Measurements from ENCODE around the gene MAP4K1. TPM values are rescaled to one million over a fixed set of nuclear protein-coding genes. Genes with fewer than 3 reads are reported as not detected.

MAP4K1 gene
- total RNA-seq, 1 donor: not detected

DNA sequence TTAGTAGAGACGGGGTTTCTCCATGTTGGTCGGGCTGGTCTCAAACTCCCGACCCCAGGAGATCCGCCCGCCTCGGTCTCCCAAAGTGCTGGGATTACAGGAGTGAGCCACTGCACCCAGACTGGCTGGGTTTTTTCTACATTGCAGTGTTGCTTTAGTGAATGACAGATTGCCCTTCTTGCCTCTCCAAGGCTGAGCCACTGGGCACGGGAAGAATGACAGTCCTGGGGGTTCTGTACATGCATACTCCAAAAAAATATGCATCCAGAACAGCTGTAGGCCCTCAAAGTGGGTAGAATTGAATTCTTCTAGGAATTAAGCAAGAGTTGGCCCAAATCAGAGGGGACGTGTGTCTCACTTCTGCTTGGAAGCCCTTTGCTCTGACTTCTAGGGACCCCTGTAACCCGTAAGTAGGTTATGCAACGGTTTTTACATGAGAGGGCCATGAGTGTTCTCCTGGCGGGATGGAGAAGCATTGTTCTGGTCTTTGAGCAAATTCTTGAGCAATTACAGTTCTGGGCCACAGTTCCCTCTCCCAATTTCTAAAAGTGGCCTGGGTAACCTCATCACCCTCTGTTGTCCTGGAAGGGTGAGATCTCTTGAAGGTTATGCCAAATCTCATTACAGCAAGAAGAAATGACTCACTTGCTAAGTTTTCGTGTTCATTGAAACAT, 33.3 kb upstream of the MAP4K1 start:
- DNase-seq (ENCODE audit: low read depth): peak; percentile 99
- TF ChIP-seq, protein P1, sequence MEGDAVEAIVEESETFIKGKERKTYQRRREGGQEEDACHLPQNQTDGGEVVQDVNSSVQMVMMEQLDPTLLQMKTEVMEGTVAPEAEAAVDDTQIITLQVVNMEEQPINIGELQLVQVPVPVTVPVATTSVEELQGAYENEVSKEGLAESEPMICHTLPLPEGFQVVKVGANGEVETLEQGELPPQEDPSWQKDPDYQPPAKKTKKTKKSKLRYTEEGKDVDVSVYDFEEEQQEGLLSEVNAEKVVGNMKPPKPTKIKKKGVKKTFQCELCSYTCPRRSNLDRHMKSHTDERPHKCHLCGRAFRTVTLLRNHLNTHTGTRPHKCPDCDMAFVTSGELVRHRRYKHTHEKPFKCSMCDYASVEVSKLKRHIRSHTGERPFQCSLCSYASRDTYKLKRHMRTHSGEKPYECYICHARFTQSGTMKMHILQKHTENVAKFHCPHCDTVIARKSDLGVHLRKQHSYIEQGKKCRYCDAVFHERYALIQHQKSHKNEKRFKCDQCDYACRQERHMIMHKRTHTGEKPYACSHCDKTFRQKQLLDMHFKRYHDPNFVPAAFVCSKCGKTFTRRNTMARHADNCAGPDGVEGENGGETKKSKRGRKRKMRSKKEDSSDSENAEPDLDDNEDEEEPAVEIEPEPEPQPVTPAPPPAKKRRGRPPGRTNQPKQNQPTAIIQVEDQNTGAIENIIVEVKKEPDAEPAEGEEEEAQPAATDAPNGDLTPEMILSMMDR (IDR thresholded peaks at IDR 0.05; ENCODE audit: insufficient read depth, low read length): peak; percentile 45
- H3K4me3 ChIP-seq (ENCODE audit: low read depth, low read length): peak overlapping the region; percentile 42

DNA sequence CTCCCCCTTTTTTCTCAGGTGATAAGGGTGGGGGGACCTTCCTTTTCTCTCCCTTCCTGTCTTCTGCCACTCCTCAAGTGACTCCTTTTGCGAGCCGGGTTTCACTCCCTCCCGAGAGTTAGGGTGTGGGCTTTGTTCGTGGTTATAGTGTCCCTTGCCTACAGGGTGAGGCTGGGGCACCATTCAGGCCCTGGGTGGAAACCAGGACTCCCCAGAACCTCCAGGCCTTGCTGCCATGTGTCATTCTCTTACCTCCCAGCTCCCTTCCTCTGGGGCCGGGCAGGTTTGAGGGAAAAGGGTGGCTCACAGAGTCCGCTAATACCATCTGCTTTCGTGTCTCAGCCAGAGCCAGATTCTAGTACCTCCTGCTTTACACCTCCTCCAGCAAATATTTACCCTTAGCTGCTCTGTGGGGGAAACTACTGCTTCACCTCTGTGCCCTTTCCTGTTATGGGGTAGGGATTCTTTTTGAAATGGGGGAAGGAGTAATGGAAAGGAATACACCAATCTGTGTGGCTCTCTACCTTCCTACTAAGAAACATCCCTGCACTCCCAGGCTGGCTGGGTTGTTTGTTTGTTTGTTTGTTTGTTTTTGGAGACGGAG, 32.5 kb upstream of the MAP4K1 start:
- TF ChIP-seq, protein P1 (IDR thresholded peaks at IDR 0.05; ENCODE audit: insufficient read depth, low read length): no peak
- peak overlapping the region; percentile 95 for H3K4me3 ChIP-seq (ENCODE audit: low read depth, low read length)
- DNase-seq (ENCODE audit: low read depth): no peak

DNA sequence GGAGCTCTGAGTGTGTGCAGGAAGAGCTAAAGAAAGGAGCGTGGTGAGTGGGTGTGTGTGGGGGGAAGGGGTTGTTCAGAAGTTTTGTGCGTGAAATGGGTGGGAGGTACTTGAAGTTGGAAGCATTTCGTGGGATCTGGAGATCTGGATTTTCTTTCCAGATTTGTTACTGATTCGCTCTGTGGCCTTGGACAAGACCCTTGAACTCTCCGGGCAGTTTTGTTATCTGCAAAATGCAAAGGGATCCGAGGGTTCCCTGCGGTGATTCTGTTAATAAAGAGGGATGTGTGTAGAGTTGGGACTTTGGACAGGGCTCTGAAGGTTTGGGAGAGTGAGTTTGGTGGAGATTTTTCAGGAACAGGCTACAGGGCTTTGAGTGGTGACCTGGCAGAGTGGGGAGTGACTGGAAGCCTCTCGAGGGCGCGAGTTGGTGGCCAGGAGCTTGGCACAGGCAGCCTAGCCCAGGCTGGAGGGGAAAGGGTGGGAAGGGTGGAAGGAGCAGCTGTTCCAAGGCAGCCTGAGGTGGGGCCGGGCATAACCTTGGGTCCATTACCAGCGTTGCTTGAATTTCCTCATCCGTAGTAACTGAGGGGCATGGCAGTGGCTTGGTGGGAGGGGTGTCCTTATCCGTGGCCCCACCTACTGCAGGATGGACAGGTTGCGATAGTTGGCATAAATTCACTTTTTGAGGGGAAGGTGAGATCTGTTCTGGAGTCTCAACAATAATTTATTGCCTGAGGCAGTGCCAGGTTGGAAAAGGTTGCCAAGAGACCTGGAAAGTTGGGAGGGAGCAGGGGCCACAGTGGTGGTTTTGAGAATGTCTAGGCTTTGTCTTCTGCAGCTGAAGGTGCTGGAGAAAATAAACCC, 31.8 kb upstream of the MAP4K1 start:
- TF ChIP-seq, protein P1 (IDR thresholded peaks at IDR 0.05; ENCODE audit: insufficient read depth, low read length): no peak
- H3K4me3 ChIP-seq (ENCODE audit: low read depth, low read length): peak overlapping the region; percentile 95
- peak; percentile 41 for DNase-seq (ENCODE audit: low read depth)

DNA sequence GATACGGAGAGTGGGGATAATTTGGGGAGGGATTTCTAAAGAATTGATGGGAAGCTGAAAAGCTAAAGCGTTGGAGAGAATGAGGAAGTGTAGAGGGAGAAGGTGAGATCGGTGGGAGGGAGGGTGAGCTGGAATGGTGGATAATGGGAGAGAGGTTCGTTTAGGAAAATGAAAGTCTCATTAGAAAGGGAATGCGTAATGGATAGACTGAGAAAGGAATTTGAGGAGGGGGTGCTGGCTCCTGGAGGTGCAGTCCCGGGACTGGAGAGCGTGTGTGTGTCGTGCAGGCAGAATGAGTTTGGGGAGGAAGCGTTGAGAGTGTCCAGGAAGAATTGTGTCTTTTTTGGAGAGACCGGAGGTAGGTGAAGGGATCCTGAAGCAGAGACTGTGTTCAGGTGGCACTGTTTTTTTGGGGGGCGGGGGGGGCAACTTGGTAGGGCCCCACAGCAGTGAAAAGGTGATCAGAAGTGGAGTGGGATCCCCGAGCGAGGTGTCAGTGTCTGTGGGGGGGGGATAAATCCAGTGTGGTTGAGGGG, 31.1 kb upstream of the MAP4K1 start:
- TF ChIP-seq, protein P1 (IDR thresholded peaks at IDR 0.05; ENCODE audit: insufficient read depth, low read length): no peak
- peak overlapping the region; percentile 95 for H3K4me3 ChIP-seq (ENCODE audit: low read depth, low read length)
- no peak for DNase-seq (ENCODE audit: low read depth)

DNA sequence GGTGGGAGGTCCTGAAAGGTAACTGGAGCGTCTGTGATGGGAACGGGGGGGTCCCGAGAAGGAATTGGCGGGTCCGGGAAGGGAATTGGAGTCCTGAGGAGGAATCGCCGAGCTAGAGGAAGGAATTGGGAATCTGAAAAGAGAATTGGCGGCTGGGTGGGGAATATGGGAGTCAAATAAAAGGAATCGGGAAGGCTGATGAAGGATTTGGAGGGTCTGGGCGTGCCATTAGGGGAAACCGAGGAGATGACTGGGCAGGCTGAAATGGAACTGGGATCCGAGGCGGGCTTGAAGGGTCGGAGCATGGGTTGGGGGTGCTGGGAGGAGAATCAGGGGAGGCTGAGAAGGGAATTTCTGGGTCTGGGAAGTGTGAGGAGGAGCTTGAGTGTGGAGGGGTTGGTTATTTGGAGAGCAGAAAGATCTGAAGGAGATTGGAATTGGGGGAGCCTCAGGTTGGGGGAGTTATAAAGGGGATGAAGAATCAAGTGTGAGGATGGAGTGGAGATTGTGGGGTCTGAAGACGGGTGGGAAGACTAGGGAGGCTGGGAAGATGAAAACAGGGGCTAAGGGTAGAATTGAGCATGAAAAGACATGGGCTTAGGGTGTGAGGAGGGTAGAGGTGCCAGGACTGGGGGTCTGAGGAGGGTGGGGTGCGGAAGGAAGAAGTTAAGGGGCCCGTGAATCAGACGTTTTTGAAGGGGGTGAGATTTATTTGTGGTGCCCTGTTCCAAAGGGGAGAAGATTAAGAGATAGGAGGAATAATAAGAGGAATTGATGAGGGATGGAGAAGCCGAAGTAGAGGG, 30.4 kb upstream of the MAP4K1 start:
- H3K4me3 ChIP-seq (ENCODE audit: low read depth, low read length): peak overlapping the region; percentile 95
- TF ChIP-seq, protein P1 (IDR thresholded peaks at IDR 0.05; ENCODE audit: insufficient read depth, low read length): no peak
- peak; percentile 18 for DNase-seq (ENCODE audit: low read depth)
